Naive thymus-derived CD4-positive, alpha-beta T cell (primary cell): ENCODE data around the gene GNAQ. TPM values are rescaled to one million over a fixed set of nuclear protein-coding genes. Genes with fewer than 3 reads are reported as not detected.
"Not testable (repeated sequence)": the region's sequence is repeated elsewhere in the genome, so short reads cannot be mapped to it uniquely, and the experiment has no call there.

Experiments
- ATAC-seq: fragments of 150-1000 bp; cut with Tn5 transposase; 2 replicates; pipeline ENCODE4 v1.10.0; 2021; ENCODE audit warnings: mild to moderate bottlenecking, moderate library complexity
- CTCF ChIA-PET: fragments of 350-600 bp; sonication (Branson Sonifier 250); formaldehyde crosslinking; loops from one replicate; lab custom pipeline; 2021; ENCODE audit warnings: antibody characterized with exemption; lab: Charles Lee
- POLR2A ChIA-PET: fragments of 350-600 bp; sonication (Branson Sonifier 250); formaldehyde crosslinking; loops from one replicate; lab custom pipeline; 2021; ENCODE audit warnings: antibody characterized with exemption, inconsistent platforms; lab: Charles Lee
- DNase-seq, 9 donors: peaks; one replicate each; pipeline versions ENCODE4 v3.0.0 to v3.0.0-alpha.2; 2020 to 2022; ENCODE audit warnings: mixed read lengths in 1 of 9
- H3K27ac ChIP-seq: one replicate; pipeline ENCODE4 v1.7.0; 2013; ENCODE audit warnings: mild to moderate bottlenecking, low read depth, low read length, moderate library complexity
- H3K27me3 ChIP-seq, 2 donors: one replicate each; pipeline ENCODE4 v1.7.0; 2013; ENCODE audit warnings: low read length in 2 of 2, mild to moderate bottlenecking in 2 of 2, moderate library complexity in 2 of 2; ENCODE audit not compliant: control insufficient read depth in 2 of 2, insufficient read depth in 2 of 2
- H3K36me3 ChIP-seq, 3 experiments: 1 replicate in 2 of 3; 2 replicates in 1 of 3; pipeline ENCODE4 v1.7.0; 2013; ENCODE audit warnings: low read length in 3 of 3, mild to moderate bottlenecking in 3 of 3, moderate library complexity in 1 of 3; ENCODE audit not compliant: insufficient read depth in 3 of 3, control insufficient read depth in 2 of 3
- H3K4me1 ChIP-seq, 2 donors: one replicate each; pipeline ENCODE4 v1.7.0; 2013; ENCODE audit warnings: low read length in 2 of 2, mild to moderate bottlenecking in 2 of 2, moderate library complexity in 1 of 2; ENCODE audit not compliant: control insufficient read depth in 2 of 2, insufficient read depth in 2 of 2
- H3K4me3 ChIP-seq: 2 replicates; pipeline ENCODE4 v1.7.0; 2013; ENCODE audit warnings: mild to moderate bottlenecking, low read length
- H3K9me3 ChIP-seq, 3 experiments: 1 replicate in 2 of 3; 2 replicates in 1 of 3; pipeline ENCODE4 v1.7.0; 2013; ENCODE audit warnings: low read length in 3 of 3; ENCODE audit not compliant: control insufficient read depth in 2 of 3
- H3K27ac Mint-ChIP-seq, 9 donors: one replicate each; pipeline ENCODE4 v1.8.0; 2020 to 2022; ENCODE audit warnings: mixed read lengths in 9 of 9, mild to moderate bottlenecking in 8 of 9, moderate library complexity in 5 of 9, inconsistent platforms in 2 of 9
- H3K27me3 Mint-ChIP-seq, 5 donors: one replicate each; pipeline ENCODE4 v1.8.0; 2021 to 2022; ENCODE audit warnings: mixed read lengths in 5 of 5, mild to moderate bottlenecking in 1 of 5
- H3K36me3 Mint-ChIP-seq, 5 donors: one replicate each; pipeline ENCODE4 v1.8.0; 2020 to 2022; ENCODE audit warnings: mixed read lengths in 5 of 5, mild to moderate bottlenecking in 3 of 5, inconsistent platforms in 1 of 5
- H3K4me1 Mint-ChIP-seq, 7 donors: one replicate each; pipeline ENCODE4 v1.8.0; 2020 to 2022; ENCODE audit warnings: mixed read lengths in 7 of 7, mild to moderate bottlenecking in 3 of 7, inconsistent platforms in 1 of 7
- H3K4me3 Mint-ChIP-seq, 10 donors: one replicate each; pipeline ENCODE4 v1.8.0; 2020 to 2022; ENCODE audit warnings: mild to moderate bottlenecking in 10 of 10, mixed read lengths in 10 of 10, moderate library complexity in 6 of 10, inconsistent platforms in 2 of 10
- H3K9me3 Mint-ChIP-seq, 11 donors: one replicate each; pipeline ENCODE4 v1.8.0; 2020 to 2022; ENCODE audit warnings: mixed read lengths in 11 of 11, mild to moderate bottlenecking in 4 of 11, inconsistent platforms in 1 of 11, moderate library complexity in 1 of 11
- intact Hi-C, 2 donors: fragments of 100-400 bp; cut with micrococcal nuclease; formaldehyde crosslinking; loops; one replicate each; pipeline ENCODE4 v1.15.1; 2023
- polyA plus RNA-seq, 2 donors: library from polyadenylated mRNA; unstranded; fragments of 300-500 nt; fragmentation: Illumina TruSeq; gene quantifications; one replicate each; pipeline ENCODE4 v1.2.3, GENCODE V29; 2021
- total RNA-seq, 6 experiments: library from RNA in 5 of 6; stranded (reverse) in 5 of 6; gene quantifications; 1 replicate in 5 of 6; 2 replicates in 1 of 6; pipeline ENCODE4 v1.2.3 and lab custom pipeline; 2021 to 2026

Gene GNAQ
- total and polyA plus RNA-seq, 7 experiments from 2014 or later, result 7.2 to 60.6 (median 46.2) TPM

DNA sequence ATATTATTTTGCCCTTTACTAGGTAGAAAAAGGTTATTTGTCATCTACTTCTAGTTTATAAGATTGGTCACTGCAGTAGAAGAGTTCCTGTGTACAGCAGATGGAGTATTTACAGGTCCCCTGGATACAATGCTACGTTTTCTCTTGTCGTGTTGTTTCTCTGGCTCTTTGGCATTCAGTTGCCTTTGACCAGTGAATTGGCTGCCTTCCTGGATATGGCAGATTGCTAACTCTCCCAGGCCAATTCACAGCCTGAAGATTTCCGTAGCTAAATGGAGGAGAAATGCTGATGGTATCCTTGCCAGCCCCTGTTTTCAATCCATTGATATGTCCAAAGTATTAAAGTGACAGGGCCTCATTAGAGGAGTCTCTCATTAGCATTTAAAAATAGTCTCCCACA, 32.5 kb upstream of the GNAQ start:
- no peaks in the 10 kb centered on the region for H3K9me3 ChIP-seq
- Mint-ChIP-seq H3K27ac (no peak overlapping the region), H3K9me3 (peaks cover 0 to 31% (median 5%) of the 10 kb centered on the region in 11 donors), H3K27me3 (peaks cover 0 to 5% (median 0%) of the 10 kb centered on the region in 5 donors), H3K36me3 (peaks cover 0 to 32% (median 4%) of the 10 kb centered on the region in 5 donors), H3K4me3 (no peak overlapping the region), H3K4me1 (peaks cover 0 to 22% (median 3%) of the 10 kb centered on the region in 7 donors)
- H3K27me3 ChIP-seq, result no peaks in the 10 kb centered on the region
- H3K36me3 ChIP-seq, result no peaks in the 10 kb centered on the region
- no peak overlapping the region for H3K4me3 ChIP-seq
- CTCF ChIA-PET, result no interaction called here
- no peak for ATAC-seq
- POLR2A ChIA-PET, result no interaction called here
- intact Hi-C loops, result no loop called here
- H3K4me1 ChIP-seq, result no peaks in the 10 kb centered on the region
- no peak for DNase-seq
- H3K27ac ChIP-seq, result no peak overlapping the region

DNA sequence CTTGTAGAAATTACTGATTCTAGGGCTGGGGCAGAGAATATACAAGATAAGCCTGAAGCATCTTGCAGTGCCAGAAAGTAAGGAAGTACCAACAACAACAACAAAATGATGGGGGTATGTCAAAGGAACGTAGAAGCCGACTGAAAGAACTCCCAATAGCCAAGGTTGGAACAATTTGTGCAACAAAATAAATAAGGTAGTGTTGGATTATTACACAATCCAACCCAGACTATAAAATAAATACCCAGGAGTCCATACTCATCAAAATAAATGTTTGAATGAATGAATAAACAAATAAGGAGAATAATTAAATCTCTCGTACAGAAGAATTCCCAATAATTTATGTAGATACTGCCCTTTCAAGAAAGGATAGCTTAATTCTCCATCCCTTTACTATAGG, 31.1 kb upstream of the GNAQ start:
- Mint-ChIP-seq H3K36me3 (peaks cover 0 to 32% (median 4%) of the 10 kb centered on the region in 5 donors), H3K27me3 (peaks cover 0 to 18% (median 0%) of the 10 kb centered on the region in 5 donors), H3K9me3 (peaks cover 0 to 30% (median 5%) of the 10 kb centered on the region in 11 donors), H3K4me3 (no peak overlapping the region), H3K4me1 (peaks cover 0 to 20% (median 3%) of the 10 kb centered on the region in 7 donors), H3K27ac (no peak overlapping the region)
- CTCF ChIA-PET, result no interaction called here
- H3K4me3 ChIP-seq, result no peak overlapping the region
- POLR2A ChIA-PET, result interaction anchor here (0.6 to 0.7 kb wide), 2 partner anchors 19 to 92 kb away, joined by 3 read pairs; no protein-coding TSS in a partner anchor
- intact Hi-C loops, result no loop called here
- DNase-seq (no peak), ATAC-seq (no peak)
- H3K36me3 ChIP-seq, result no peaks in the 10 kb centered on the region
- no peaks in the 10 kb centered on the region for H3K9me3 ChIP-seq
- H3K27me3 ChIP-seq, result no peaks in the 10 kb centered on the region
- H3K4me1 ChIP-seq, result no peaks in the 10 kb centered on the region
- H3K27ac ChIP-seq, result no peak overlapping the region

DNA sequence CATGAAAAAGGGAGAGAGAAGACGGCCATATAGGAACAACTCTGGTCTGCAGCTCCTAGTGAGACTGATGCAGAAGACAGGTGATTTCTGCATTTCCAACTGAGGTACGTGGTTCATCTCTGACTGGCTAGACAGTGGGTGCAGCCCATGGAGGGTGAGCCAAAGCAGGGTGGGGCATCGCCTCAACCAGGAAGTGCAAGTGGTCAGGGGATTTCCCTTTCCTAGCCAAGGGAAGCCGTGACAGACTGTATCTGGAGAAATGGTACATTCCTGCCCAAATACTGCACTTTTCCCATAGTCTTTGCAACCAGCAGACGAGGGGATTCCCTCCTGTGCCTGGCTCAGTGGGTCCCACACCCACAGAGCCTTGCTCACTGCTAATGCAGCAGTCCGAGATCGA, 22.6 kb upstream of the GNAQ start:
- intact Hi-C loops, result loop anchor here (1.0 to 5.0 kb wide), 2 partner anchors 20 to 158 kb away; no protein-coding TSS in a partner anchor
- CTCF ChIA-PET, result interaction anchor here (3.5 kb wide), 1 partner anchor 19 kb away, joined by 20 read pairs; no protein-coding TSS in a partner anchor
- peaks cover 0 to 42% (median 0%) of the 10 kb centered on the region in 5 donors for H3K27me3 Mint-ChIP-seq
- peak overlapping the region in 9 of 10 donors; percentile 19 to 71 (median 58) for H3K4me3 Mint-ChIP-seq
- H3K4me1 Mint-ChIP-seq, result peaks cover 15 to 41% (median 25%) of the 10 kb centered on the region in 7 donors
- H3K27me3 ChIP-seq, H3K36me3 ChIP-seq, H3K9me3 ChIP-seq, H3K27ac ChIP-seq, H3K4me3 ChIP-seq: not testable (repeated sequence)
- peaks cover 2 to 23% (median 7%) of the 10 kb centered on the region in 11 donors for H3K9me3 Mint-ChIP-seq
- H3K36me3 Mint-ChIP-seq, result peaks cover 0 to 27% (median 7%) of the 10 kb centered on the region in 5 donors
- POLR2A ChIA-PET, result interaction anchor here (1.2 to 1.4 kb wide), 3 partner anchors 19 to 25 kb away, joined by 3 to 7 read pairs (median 3); no protein-coding TSS in a partner anchor
- ATAC-seq, result peak; percentile 57
- peak overlapping the region in 3 of 9 donors; percentile 7 to 78 (median 27) for H3K27ac Mint-ChIP-seq
- DNase-seq, result peak in 3 of 9 donors; percentile 17 to 25 (median 19)
- H3K4me1 ChIP-seq, result peaks cover 14 to 16% of the 10 kb centered on the region in 2 donors

DNA sequence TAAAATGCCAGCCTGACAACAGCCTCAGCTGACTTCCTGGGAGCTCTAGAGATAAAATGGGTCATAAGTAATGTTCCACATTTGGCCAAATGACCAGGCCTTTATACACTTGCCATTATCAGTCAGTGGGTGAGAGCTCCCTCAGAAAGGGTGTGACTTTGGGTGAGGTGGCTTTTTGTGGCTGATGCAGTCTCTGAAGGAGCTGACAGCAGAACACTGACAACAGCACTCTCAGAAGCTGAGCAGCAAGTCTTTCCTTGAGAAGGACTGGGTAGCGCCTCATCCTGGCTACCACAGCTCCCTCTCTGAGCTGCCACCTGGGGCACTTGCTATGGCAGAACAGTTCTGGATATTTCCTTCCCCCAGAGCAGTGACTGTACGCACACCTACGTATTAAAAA, 22.0 kb upstream of the GNAQ start:
- peak; percentile 31 for ATAC-seq
- intact Hi-C loops, result loop anchor here (1.0 to 5.0 kb wide), 2 partner anchors 21 to 159 kb away; no protein-coding TSS in a partner anchor
- POLR2A ChIA-PET, result interaction anchor here (0.7 to 1.4 kb wide), 5 partner anchors 19 to 34 kb away, joined by 3 to 7 read pairs (median 3); no protein-coding TSS in a partner anchor

DNA sequence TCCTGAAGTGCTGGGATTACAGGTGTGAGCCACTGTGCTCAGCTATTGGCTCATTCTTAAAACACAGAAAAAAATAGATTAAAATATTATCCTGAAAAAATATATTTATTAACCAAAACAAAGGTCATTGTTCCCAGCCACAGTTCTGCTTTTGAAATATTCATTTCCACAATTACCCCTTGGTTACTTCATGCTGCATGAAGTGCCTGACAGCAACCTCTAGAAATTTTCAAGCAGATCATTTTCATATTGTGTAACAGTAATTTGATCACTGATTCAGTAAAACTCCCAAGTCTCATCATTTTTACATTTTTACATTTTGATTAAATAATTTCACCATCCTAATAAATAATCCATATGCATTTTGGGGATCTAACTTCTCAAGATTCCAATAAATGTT, 18.8 kb upstream of the GNAQ start:
- Histone ChIP-seq H3K4me3 (no peak overlapping the region), H3K4me1 (peaks cover 14 to 16% of the 10 kb centered on the region in 2 donors), H3K36me3 (no peaks in the 10 kb centered on the region), H3K9me3 (no peaks in the 10 kb centered on the region), H3K27me3 (no peaks in the 10 kb centered on the region), H3K27ac (no peak overlapping the region)
- Mint-ChIP-seq H3K9me3 (peaks cover 0 to 6% (median 3%) of the 10 kb centered on the region in 11 donors), H3K4me1 (peaks cover 15 to 40% (median 25%) of the 10 kb centered on the region in 7 donors), H3K27me3 (peaks cover 0 to 29% (median 0%) of the 10 kb centered on the region in 5 donors), H3K4me3 (no peak overlapping the region), H3K27ac (no peak overlapping the region), H3K36me3 (peaks cover 0 to 12% (median 2%) of the 10 kb centered on the region in 5 donors)
- CTCF ChIA-PET, result interaction anchor here (0.6 to 1.1 kb wide), 2 partner anchors 15 to 211 kb away, joined by 3 to 4 read pairs; no protein-coding TSS in a partner anchor
- intact Hi-C loops, result loop anchor here in 1 of 2 donors (5.0 kb wide), 1 partner anchor 162 kb away; no protein-coding TSS in a partner anchor
- DNase-seq, result no peak
- no peak for ATAC-seq
- POLR2A ChIA-PET, result interaction anchor here (0.5 kb wide), 1 partner anchor 33 kb away, joined by 4 read pairs; no protein-coding TSS in a partner anchor

More for the DNA sequence above, 22.0 kb upstream of the GNAQ start:
- Histone ChIP-seq H3K4me1 (peaks cover 14 to 16% of the 10 kb centered on the region in 2 donors), H3K27me3 (no peaks in the 10 kb centered on the region), H3K27ac (no peak overlapping the region), H3K36me3 (no peaks in the 10 kb centered on the region), H3K9me3 (no peaks in the 10 kb centered on the region), H3K4me3 (no peak overlapping the region)
- Mint-ChIP-seq H3K9me3 (peaks cover 2 to 20% (median 7%) of the 10 kb centered on the region in 11 donors), H3K4me3 (peak overlapping the region in 7 of 10 donors; percentile 19 to 69 (median 47)), H3K27ac (peak overlapping the region in 2 of 9 donors; percentile 7 to 48), H3K4me1 (peaks cover 15 to 41% (median 25%) of the 10 kb centered on the region in 7 donors), H3K36me3 (peaks cover 0 to 25% (median 7%) of the 10 kb centered on the region in 5 donors), H3K27me3 (peaks cover 0 to 42% (median 0%) of the 10 kb centered on the region in 5 donors)
- no peak for DNase-seq
- CTCF ChIA-PET, result interaction anchor here (1.3 to 3.5 kb wide), 4 partner anchors 18 to 77 kb away, joined by 4 to 20 read pairs (median 8); no protein-coding TSS in a partner anchor

DNA sequence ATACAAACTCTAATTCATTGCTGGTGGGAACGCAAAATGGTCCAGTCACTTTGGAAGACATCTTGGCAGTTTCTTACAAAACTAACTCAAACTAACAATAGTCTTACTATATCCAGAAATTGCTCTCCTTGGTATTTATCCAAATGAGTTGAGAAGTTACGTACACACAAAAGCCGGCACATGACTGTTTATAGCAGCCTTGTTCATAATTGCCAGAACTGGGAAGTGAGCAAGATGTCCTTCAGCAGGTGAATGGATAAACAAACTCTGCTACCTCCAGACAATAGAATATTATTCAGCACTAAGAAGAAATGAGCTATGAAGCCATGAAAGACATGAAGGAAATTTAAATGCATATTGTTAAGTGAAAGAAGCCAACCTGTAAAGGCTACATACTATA, 17.9 kb upstream of the GNAQ start:
- Histone ChIP-seq H3K9me3 (no peaks in the 10 kb centered on the region), H3K4me1 (peaks cover 12 to 13% of the 10 kb centered on the region in 2 donors), H3K27ac (no peak overlapping the region), H3K4me3 (no peak overlapping the region), H3K36me3 (no peaks in the 10 kb centered on the region), H3K27me3 (no peaks in the 10 kb centered on the region)
- Mint-ChIP-seq H3K27ac (no peak overlapping the region), H3K4me3 (no peak overlapping the region), H3K4me1 (peaks cover 10 to 31% (median 21%) of the 10 kb centered on the region in 7 donors), H3K27me3 (peaks cover 0 to 32% (median 0%) of the 10 kb centered on the region in 5 donors), H3K36me3 (peaks cover 0 to 9% (median 0%) of the 10 kb centered on the region in 5 donors), H3K9me3 (no peaks in the 10 kb centered on the region)
- ATAC-seq (no peak), DNase-seq (no peak)
- intact Hi-C loops, result no loop called here
- ChIA-PET CTCF (interaction anchor here (1.1 kb wide), 1 partner anchor 15 kb away, joined by 3 read pairs; no protein-coding TSS in a partner anchor), POLR2A (interaction anchor here (0.6 kb wide), 1 partner anchor 17 kb away, joined by 3 read pairs; no protein-coding TSS in a partner anchor)
